ENCODE results near the gene TSKU. TPM values are rescaled to one million over a fixed set of nuclear protein-coding genes. Genes with fewer than 3 reads are reported as not detected.

TSKU gene
- total and polyA plus RNA-seq, 9 of the 15 experiments (the other 6 are each of a cell fraction or from before 2014, with no cell fraction given), result 0.60 to 11.9 (median 8.4) TPM

GRCh38 chr11:76740772-76741171, 42.4 kb upstream of the TSKU start (continued):
- peak; percentile 89 for TF ChIP-seq ZNF316 (IDR thresholded peaks at IDR 0.05)
- peak; percentile 83 for TF ChIP-seq ZNF79 (CRISPR knock-in tag; IDR thresholded peaks at IDR 0.05; ENCODE audit: low read depth)
- 0 out of 2 replicates have a peak, but pooled peaks have one; percentile 35 for TF ChIP-seq ATF4 (CRISPR knock-in tag; IDR thresholded peaks at IDR 0.05)
- TF ChIP-seq BACH1 (tag; IDR thresholded peaks at IDR 0.05), result peak; percentile 66; the same call in 1 of the 2 replicates
- TF ChIP-seq ZNF639 (CRISPR knock-in tag; conservative IDR thresholded peaks at IDR 0.05 in 1 of 2, IDR thresholded peaks at IDR 0.05 in 1 of 2), result 0 out of 4 replicates have a peak, but pooled peaks of 1 of the 2 experiments have one; percentile 30
- no peak for TF ChIP-seq NR2C2 (CRISPR knock-in tag; IDR thresholded peaks at IDR 0.05)
- TF ChIP-seq NR2C2 (tag; IDR thresholded peaks at IDR 0.05), result peak; percentile 83
- peak; percentile 53 for TF ChIP-seq MGA (IDR thresholded peaks at IDR 0.05)
- TF ChIP-seq ZNF175 (CRISPR knock-in tag; IDR thresholded peaks at IDR 0.05; ENCODE audit: low read depth), result 0 out of 2 replicates have a peak, but pooled peaks have one; percentile 44
- no peak for TF ChIP-seq SNAPC5 (CRISPR knock-in tag; IDR thresholded peaks at IDR 0.05)
- no peak for TF ChIP-seq COPS2 (conservative IDR thresholded peaks at IDR 0.05)
- no peak for TF ChIP-seq THRB (CRISPR knock-in tag; conservative IDR thresholded peaks at IDR 0.05)

Data from K562 (cell line).